22Rv1 (cell line): Measurements from ENCODE around the gene TRPM7.

Source experiments
- CTCF ChIP-seq: fragments of 450-650 bp; IDR thresholded peaks from 2 replicates; pipeline ENCODE4 v1.5.1; 2017; ENCODE audit warnings: mild to moderate bottlenecking
- ZFX ChIP-seq: fragments of 450-650 bp; IDR thresholded peaks from 2 replicates; pipeline ENCODE4 v1.6.1; 2017; ENCODE audit warnings: antibody characterized with exemption, borderline replicate concordance

- TF ChIP-seq CTCF = no peak
- TF ChIP-seq ZFX = no peak
These were observed 123.6 kb downstream of the TRPM7 start for GRCh38 chr15:50562735-50563640.
